Measurements from ENCODE around the gene ZFP36. TPM values are rescaled to one million over a fixed set of nuclear protein-coding genes. Genes with fewer than 3 reads are reported as not detected.

ZFP36 gene
- total and polyA plus RNA-seq, 2 of the 8 experiments (the other 6 are each of a cell fraction or from before 2014, with no cell fraction given): 4.0 to 10.9 TPM

DNA sequence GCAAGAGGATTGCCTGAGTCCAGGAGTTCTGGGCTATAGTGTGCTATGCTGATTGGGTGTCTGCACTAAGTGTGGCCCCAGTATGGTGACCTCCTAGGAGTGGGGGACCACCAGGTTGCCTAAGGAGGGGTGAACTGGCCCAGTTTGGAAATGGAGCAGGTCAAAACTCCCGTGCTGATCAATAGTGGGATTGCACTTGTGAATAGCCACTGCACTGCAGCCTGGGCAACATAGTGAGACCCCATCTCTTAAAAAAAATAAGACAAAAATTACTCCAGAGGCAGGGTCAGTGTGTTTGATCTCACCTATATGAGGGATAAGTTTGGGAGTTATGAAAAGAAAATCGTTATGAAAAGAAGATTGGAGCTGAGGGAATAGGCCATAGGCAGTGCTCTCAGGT lies 37.4 kb upstream of the ZFP36 start:
- Histone ChIP-seq H3K4ac (replicated peaks; ENCODE audit: insufficient read length, low read depth, low read length) (no peak overlapping the region), H3K23me2 (ENCODE audit: low read depth, low read length) (no peaks in the 10 kb centered on the region), H4K91ac (replicated peaks; ENCODE audit: insufficient read length, low read length) (no peak overlapping the region), H3K4me1 (replicated peaks in 1 of 4; ENCODE audit: control insufficient read depth in 3 of 4, insufficient read depth in 4 of 4, low read length in 3 of 4) (no peaks in the 10 kb centered on the region), H2AFZ (ENCODE audit: low read length) (no peak overlapping the region), H3K4me3 (ENCODE audit: extremely low read depth in 1 of 4, insufficient read depth in 2 of 4, low read depth in 3 of 4, low read length in 4 of 4) (no peak overlapping the region), H4K8ac (ENCODE audit: extremely low read depth, insufficient read depth, low read length) (no peak overlapping the region), H3K56ac (replicated peaks; ENCODE audit: insufficient read length, low read depth, low read length) (no peak overlapping the region), H2BK12ac (ENCODE audit: low read depth, low read length) (no peak overlapping the region), H2BK120ac (replicated peaks; ENCODE audit: low read depth, low read length) (no peak overlapping the region), H3K79me2 (ENCODE audit: control insufficient read depth in 1 of 2, insufficient read depth in 2 of 2, low read length in 2 of 2) (no peaks in the 10 kb centered on the region), H4K20me1 (replicated peaks in 1 of 2; ENCODE audit: control insufficient read depth in 1 of 2, insufficient read depth in 2 of 2, low read length in 2 of 2) (peaks cover 7 to 14% of the 10 kb centered on the region in 2 experiments), H3K27me3 (replicated peaks in 1 of 4; ENCODE audit: control insufficient read depth in 3 of 4, extremely low read depth in 1 of 4, insufficient read depth in 3 of 4, low read length in 3 of 4) (no peaks in the 10 kb centered on the region), H3K9me3 (ENCODE audit: insufficient read depth in 2 of 2, low read depth in 1 of 2, low read length in 1 of 2) (no peaks in the 10 kb centered on the region), H3K4me2 (ENCODE audit: insufficient read depth in 1 of 2, low read depth in 2 of 2, low read length in 2 of 2) (no peak overlapping the region), H2BK5ac (ENCODE audit: low read depth, low read length) (no peak overlapping the region), H2BK15ac (ENCODE audit: low read length) (no peak overlapping the region), H3K27ac (ENCODE audit: low read depth, low read length) (no peak overlapping the region), H3K36me3 (ENCODE audit: control insufficient read depth in 2 of 4, insufficient read depth in 4 of 4, low read length in 3 of 4) (peaks cover 9 to 45% (median 31%) of the 10 kb centered on the region in 4 experiments), H3K9ac (replicated peaks in 1 of 4; ENCODE audit: extremely low read depth in 1 of 4, low read depth in 3 of 4, low read length in 3 of 4) (no peak overlapping the region), H4K5ac (ENCODE audit: insufficient read length, low read depth, low read length) (no peak overlapping the region), H2BK20ac (ENCODE audit: low read length) (no peak overlapping the region), H3K23ac (ENCODE audit: insufficient read length) (no peak overlapping the region), H3K18ac (ENCODE audit: extremely low read depth, low read length) (no peak overlapping the region), H3K14ac (ENCODE audit: insufficient read length) (no peak overlapping the region), H3K79me1 (ENCODE audit: low read depth, low read length) (peaks cover 2% of the 10 kb centered on the region; the same call in 1 of the 2 replicates), H2AK5ac (ENCODE audit: low read depth, low read length) (no peak overlapping the region)
- ChIA-PET POLR2A (ENCODE audit: partially characterized antibody) (interaction anchor here (0.6 to 2.2 kb wide), 8 partner anchors 10 to 220 kb away, joined by 3 to 9 read pairs (median 4); no protein-coding TSS in a partner anchor), CTCF (ENCODE audit: partially characterized antibody) (interaction anchor here (0.7 to 2.0 kb wide), 5 partner anchors 14 to 183 kb away, joined by 3 to 10 read pairs (median 3); partner anchors contain the start of gene PLEKHG2)
- DNase-seq (ENCODE audit: low read depth in 1 of 2, low spot score in 2 of 2): no peak
- 90 to 100% methylated on average over 1 to 2 of the region's 2 CpGs for WGBS, 2 experiments (ENCODE audit: extremely low coverage in 1 of 2, insufficient coverage in 1 of 2, insufficient read length in 1 of 2, insufficient replicate concordance in 2 of 2, low coverage in 1 of 2, low lambda C conversion rate in 2 of 2, missing lambda C conversion rate in 1 of 2)
- no peak for TF ChIP-seq ZNF274 (IDR thresholded peaks at IDR 0.05; ENCODE audit: borderline replicate concordance, extremely low read depth, low read length)
- TF ChIP-seq, protein P1, sequence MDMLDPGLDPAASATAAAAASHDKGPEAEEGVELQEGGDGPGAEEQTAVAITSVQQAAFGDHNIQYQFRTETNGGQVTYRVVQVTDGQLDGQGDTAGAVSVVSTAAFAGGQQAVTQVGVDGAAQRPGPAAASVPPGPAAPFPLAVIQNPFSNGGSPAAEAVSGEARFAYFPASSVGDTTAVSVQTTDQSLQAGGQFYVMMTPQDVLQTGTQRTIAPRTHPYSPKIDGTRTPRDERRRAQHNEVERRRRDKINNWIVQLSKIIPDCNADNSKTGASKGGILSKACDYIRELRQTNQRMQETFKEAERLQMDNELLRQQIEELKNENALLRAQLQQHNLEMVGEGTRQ (IDR thresholded peaks at IDR 0.05; ENCODE audit: low read length): no peak
- TF ChIP-seq HDAC2 (IDR thresholded peaks at IDR 0.05; ENCODE audit: borderline replicate concordance in 1 of 2, low read depth in 2 of 2, low read length in 2 of 2): no peak
- TF ChIP-seq EP300 (IDR thresholded peaks at IDR 0.05; ENCODE audit: borderline replicate concordance in 1 of 2, low read depth in 2 of 2, low read length in 2 of 2): no peak
- TF ChIP-seq, protein P2, sequence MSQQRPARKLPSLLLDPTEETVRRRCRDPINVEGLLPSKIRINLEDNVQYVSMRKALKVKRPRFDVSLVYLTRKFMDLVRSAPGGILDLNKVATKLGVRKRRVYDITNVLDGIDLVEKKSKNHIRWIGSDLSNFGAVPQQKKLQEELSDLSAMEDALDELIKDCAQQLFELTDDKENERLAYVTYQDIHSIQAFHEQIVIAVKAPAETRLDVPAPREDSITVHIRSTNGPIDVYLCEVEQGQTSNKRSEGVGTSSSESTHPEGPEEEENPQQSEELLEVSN (IDR thresholded peaks at IDR 0.05): no peak
- TF ChIP-seq FOSL1 (IDR thresholded peaks at IDR 0.05; ENCODE audit: insufficient read depth, low read depth, low read length): no peak
- TF ChIP-seq, protein P3, sequence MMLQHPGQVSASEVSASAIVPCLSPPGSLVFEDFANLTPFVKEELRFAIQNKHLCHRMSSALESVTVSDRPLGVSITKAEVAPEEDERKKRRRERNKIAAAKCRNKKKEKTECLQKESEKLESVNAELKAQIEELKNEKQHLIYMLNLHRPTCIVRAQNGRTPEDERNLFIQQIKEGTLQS (IDR thresholded peaks at IDR 0.05; ENCODE audit: insufficient read depth, low read depth, low read length): no peak
- FAIRE-seq: no peak

All from H1 (cell line).